Uterus (tissue), 2 donors: ENCODE results near the gene MLPH.

Source experiments
- POLR2A ChIP-seq, 2 donors: fragments of 450-650 bp; IDR thresholded peaks; one replicate each; pipeline ENCODE4 v1.6.1; 2016; ENCODE audit warnings: antibody characterized with exemption in 2 of 2, mild to moderate bottlenecking in 1 of 2, moderate library complexity in 1 of 2
- TF ChIP-seq, protein P1 (sequence below), 4 experiments: fragments of 200-600 bp in 2 of 4; fragments of 450-650 bp in 2 of 4; sonication (generic) in 2 of 4; IDR thresholded peaks; one replicate each; pipeline ENCODE4 v1.5.1; 2016 to 2019; ENCODE audit warnings: antibody characterized with exemption in 4 of 4, mild to moderate bottlenecking in 2 of 4, moderate library complexity in 1 of 4

DNA sequence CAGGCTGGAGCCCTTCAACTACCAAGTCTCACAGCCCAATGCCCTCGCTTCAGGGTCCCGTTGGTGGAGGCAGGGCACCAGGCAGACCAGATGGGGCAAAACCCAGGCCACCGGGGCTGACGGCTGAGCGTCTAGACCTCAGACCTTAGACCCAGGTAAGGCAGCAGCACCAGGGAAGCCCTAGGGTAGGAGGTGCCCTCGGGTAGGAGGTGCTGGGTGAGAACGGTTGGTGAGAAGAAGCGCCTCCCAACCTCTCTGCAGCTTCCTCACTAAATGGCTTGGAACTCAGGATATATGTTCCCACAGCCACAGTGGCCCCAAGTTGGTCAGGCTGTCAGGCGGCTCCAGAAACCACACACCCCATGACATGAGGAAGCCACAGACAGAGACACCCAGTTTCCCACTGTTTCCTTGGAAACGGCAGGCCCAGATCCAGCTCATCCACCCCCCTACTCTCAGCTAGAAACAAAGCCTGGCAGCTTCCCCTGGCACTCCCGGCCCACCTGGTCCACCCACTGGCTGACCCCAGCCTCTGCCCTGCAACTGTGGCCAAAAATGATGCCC, 13.1 kb upstream of the MLPH start:
- no peak for TF ChIP-seq POLR2A (IDR thresholded peaks at IDR 0.05)
- TF ChIP-seq, protein P1, sequence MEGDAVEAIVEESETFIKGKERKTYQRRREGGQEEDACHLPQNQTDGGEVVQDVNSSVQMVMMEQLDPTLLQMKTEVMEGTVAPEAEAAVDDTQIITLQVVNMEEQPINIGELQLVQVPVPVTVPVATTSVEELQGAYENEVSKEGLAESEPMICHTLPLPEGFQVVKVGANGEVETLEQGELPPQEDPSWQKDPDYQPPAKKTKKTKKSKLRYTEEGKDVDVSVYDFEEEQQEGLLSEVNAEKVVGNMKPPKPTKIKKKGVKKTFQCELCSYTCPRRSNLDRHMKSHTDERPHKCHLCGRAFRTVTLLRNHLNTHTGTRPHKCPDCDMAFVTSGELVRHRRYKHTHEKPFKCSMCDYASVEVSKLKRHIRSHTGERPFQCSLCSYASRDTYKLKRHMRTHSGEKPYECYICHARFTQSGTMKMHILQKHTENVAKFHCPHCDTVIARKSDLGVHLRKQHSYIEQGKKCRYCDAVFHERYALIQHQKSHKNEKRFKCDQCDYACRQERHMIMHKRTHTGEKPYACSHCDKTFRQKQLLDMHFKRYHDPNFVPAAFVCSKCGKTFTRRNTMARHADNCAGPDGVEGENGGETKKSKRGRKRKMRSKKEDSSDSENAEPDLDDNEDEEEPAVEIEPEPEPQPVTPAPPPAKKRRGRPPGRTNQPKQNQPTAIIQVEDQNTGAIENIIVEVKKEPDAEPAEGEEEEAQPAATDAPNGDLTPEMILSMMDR (IDR thresholded peaks at IDR 0.05) = no peak
